HCT116 (cell line): ENCODE data around the gene TJP2. TPM values are rescaled to one million over a fixed set of nuclear protein-coding genes. Genes with fewer than 3 reads are reported as not detected.

Source experiments
- ATAC-seq: fragments of 200-7000 bp; cut with Tn5 transposase; 2 replicates; pipeline ENCODE4 v1.9.1; 2020; ENCODE audit warnings: mild to moderate bottlenecking, moderate library complexity
- BruUV-seq: library from RNA; stranded (reverse); fragments of 400-500 nt; replicated peaks from 2 replicates; lab custom pipeline; 2021; lab: Mats Ljungman, UMichigan
- CTCF ChIA-PET: fragments of 300-600 bp; sonication (Branson Sonifier 250); formaldehyde crosslinking; loops from one replicate; lab custom pipeline; 2021; ENCODE audit warnings: antibody characterized with exemption; lab: Charles Lee
- POLR2A ChIA-PET: fragments of 300-600, 350-600 bp; sonication (Branson Sonifier 250); formaldehyde crosslinking; loops from one replicate; lab custom pipeline; 2021; ENCODE audit warnings: antibody characterized with exemption; lab: Charles Lee
- RAD21 ChIA-PET, 2 experiments: fragments of 300-600 bp; sonication (Branson Sonifier 250); formaldehyde crosslinking; loops; one replicate each; lab custom pipeline; 2023; ENCODE audit warnings: low total read pairs in 2 of 2; ENCODE audit not compliant: uncharacterized antibody in 2 of 2, unreplicated experiment in 2 of 2, low non-redundant PET in 1 of 2; lab: Charles Lee
- DNase-seq: peaks from one replicate; pipeline ENCODE4 v3.0.0-alpha.2; 2010; ENCODE audit warnings: low read depth, low spot score
- H2AFZ ChIP-seq: fragments of 200-600 bp; shearing (Covaris generic), sonication (generic); 2 replicates; pipeline ENCODE4 v1.6.1; 2017; ENCODE audit warnings: low read depth, mixed run types, mixed read lengths, antibody characterized with exemption, low read length; ENCODE audit not compliant: poor library complexity, severe bottlenecking
- H3K27ac ChIP-seq: 2 replicates; pipeline ENCODE4 v1.5.1; 2012; ENCODE audit warnings: low read depth, low read length
- H3K27me3 ChIP-seq: fragments of 200-600 bp; sonication (generic); 2 replicates; pipeline ENCODE4 v1.6.1; 2016; ENCODE audit warnings: mixed run types, low read length, mixed read lengths; ENCODE audit not compliant: insufficient read depth
- H3K36me3 ChIP-seq, 2 experiments: fragments of 200-500 bp in 1 of 2; fragments of 200-600 bp in 1 of 2; sonication (Bioruptor generic) in 1 of 2; sonication (generic) in 1 of 2; 2 replicates each; pipeline versions ENCODE4 v1.5.1 to v1.6.1; 2014 to 2016; ENCODE audit warnings: low read length in 2 of 2, inconsistent platforms in 1 of 2, mixed read lengths in 1 of 2, mixed run types in 1 of 2; ENCODE audit not compliant: insufficient read depth in 2 of 2, control insufficient read depth in 1 of 2
- H3K4me1 ChIP-seq, 2 experiments: fragments of 200-600 bp in 1 of 2; sonication (generic) in 1 of 2; 2 replicates each; pipeline versions ENCODE4 v1.5.1 to v1.6.1; 2012 to 2017; ENCODE audit warnings: low read length in 2 of 2, inconsistent platforms in 1 of 2, mild to moderate bottlenecking in 1 of 2, mixed read lengths in 1 of 2, mixed run types in 1 of 2, moderate library complexity in 1 of 2; ENCODE audit not compliant: insufficient read depth in 2 of 2, control insufficient read depth in 1 of 2
- H3K4me2 ChIP-seq: fragments of 200-600 bp; sonication (generic); 2 replicates; pipeline ENCODE4 v1.6.1; 2017; ENCODE audit warnings: mixed run types, low read length, mixed read lengths
- H3K4me3 ChIP-seq, 2 experiments: fragments of 200-600 bp in 1 of 2; sonication (generic) in 1 of 2; replicated peaks in 1 of 2; 2 replicates each; pipeline ENCODE4 v1.5.1; 2011 to 2016; ENCODE audit warnings: low read length in 2 of 2, control low read depth in 1 of 2, low read depth in 1 of 2, mild to moderate bottlenecking in 1 of 2, mixed read lengths in 1 of 2, mixed run types in 1 of 2
- H3K79me2 ChIP-seq: fragments of 200-600 bp; sonication (generic); 2 replicates; pipeline ENCODE4 v1.6.1; 2017; ENCODE audit warnings: mild to moderate bottlenecking, mixed run types, low read length, moderate library complexity, mixed read lengths; ENCODE audit not compliant: insufficient read depth
- H3K9ac ChIP-seq: fragments of 200-600 bp; sonication (generic); 2 replicates; pipeline ENCODE4 v1.6.1; 2016; ENCODE audit warnings: low read length, mixed read lengths
- H3K9me2 ChIP-seq: fragments of 200-600 bp; sonication (generic), shearing (Covaris generic); 2 replicates; pipeline ENCODE4 v1.6.1; 2017; ENCODE audit warnings: mixed run types, mild to moderate bottlenecking, moderate library complexity; ENCODE audit not compliant: insufficient read depth
- H3K9me3 ChIP-seq, 2 experiments: fragments of 200-500 bp in 1 of 2; fragments of 200-600 bp in 1 of 2; sonication (Bioruptor generic) in 1 of 2; sonication (generic) in 1 of 2; 2 replicates each; pipeline ENCODE4 v1.6.1; 2014 to 2017; ENCODE audit warnings: low read length in 2 of 2, mixed read lengths in 2 of 2, inconsistent platforms in 1 of 2, low read depth in 1 of 2, mild to moderate bottlenecking in 1 of 2, mixed run types in 1 of 2, moderate library complexity in 1 of 2; ENCODE audit not compliant: control insufficient read depth in 1 of 2, insufficient read depth in 1 of 2
- H4K20me1 ChIP-seq: fragments of 200-600 bp; sonication (generic), shearing (Covaris generic); 2 replicates; pipeline ENCODE4 v1.6.1; 2017; ENCODE audit warnings: mixed run types, mild to moderate bottlenecking, moderate library complexity; ENCODE audit not compliant: insufficient read depth
- CEBPB ChIP-seq: IDR thresholded peaks from 2 replicates; pipeline ENCODE4 v1.6.1; 2012; ENCODE audit warnings: low read depth
- CTCF ChIP-seq, 3 experiments: fragments of 200-600 bp in 1 of 3; sonication (generic) in 1 of 3; IDR thresholded peaks in 2 of 3; conservative IDR thresholded peaks in 1 of 3; 2 replicates each; pipeline ENCODE4 v1.5.1; 2012 to 2017; ENCODE audit warnings: low read depth in 2 of 3, low read length in 2 of 3, antibody characterized with exemption in 1 of 3, borderline replicate concordance in 1 of 3, control low read depth in 1 of 3, mild to moderate bottlenecking in 1 of 3, mixed read lengths in 1 of 3, mixed run types in 1 of 3, moderate library complexity in 1 of 3; ENCODE audit not compliant: insufficient read depth in 1 of 3
- EGR1 ChIP-seq: IDR thresholded peaks from 2 replicates; pipeline ENCODE4 v1.6.1; 2012; ENCODE audit warnings: low read depth
- ELF1 ChIP-seq: IDR thresholded peaks from 2 replicates; pipeline ENCODE4 v1.6.1; 2012; ENCODE audit warnings: low read depth, borderline replicate concordance
- EZH2 ChIP-seq: fragments of 200-600 bp; sonication (generic); IDR thresholded peaks from 2 replicates; pipeline ENCODE4 v1.6.1; 2017; ENCODE audit warnings: antibody characterized with exemption, mixed run types
- EZH2phosphoT487 ChIP-seq: fragments of 200-600 bp; IDR thresholded peaks from 2 replicates; pipeline ENCODE4 v1.6.1; 2018; ENCODE audit warnings: antibody characterized with exemption, borderline replicate concordance
- FOSL1 ChIP-seq: IDR thresholded peaks from 2 replicates; pipeline ENCODE4 v1.6.1; 2012; ENCODE audit warnings: low read depth
- JUND ChIP-seq: IDR thresholded peaks from 2 replicates; pipeline ENCODE4 v1.6.1; 2012
- POLR2A ChIP-seq: IDR thresholded peaks from 2 replicates; pipeline ENCODE4 v1.7.0; 2011; ENCODE audit warnings: borderline replicate concordance; ENCODE audit not compliant: insufficient read depth, insufficient read length; ENCODE audit errors: extremely low read depth
- POLR2AphosphoS5 ChIP-seq: IDR thresholded peaks from 2 replicates; pipeline ENCODE4 v1.6.1; 2011; ENCODE audit warnings: mild to moderate bottlenecking, low read depth, low read length, moderate library complexity
- SIN3A ChIP-seq: IDR thresholded peaks from 2 replicates; pipeline ENCODE4 v1.6.1; 2012; ENCODE audit warnings: low read depth
- SP1 ChIP-seq: IDR thresholded peaks from 2 replicates; pipeline ENCODE4 v1.6.1; 2012; ENCODE audit warnings: low read depth
- SRF ChIP-seq: IDR thresholded peaks from 2 replicates; pipeline ENCODE4 v1.6.1; 2012; ENCODE audit warnings: low read depth
- TCF7L2 ChIP-seq: IDR thresholded peaks from 2 replicates; pipeline ENCODE4 v1.7.0; 2011; ENCODE audit warnings: borderline replicate concordance, inconsistent platforms; ENCODE audit not compliant: insufficient read depth, insufficient read length; ENCODE audit errors: extremely low read depth
- YY1 ChIP-seq: IDR thresholded peaks from 2 replicates; pipeline ENCODE4 v1.6.1; 2011; ENCODE audit warnings: low read length, low read depth, moderate library complexity, mild to moderate bottlenecking; ENCODE audit not compliant: insufficient replicate concordance; ENCODE audit errors: extremely low read depth
- ZBTB33 ChIP-seq: IDR thresholded peaks from 2 replicates; pipeline ENCODE4 v1.6.1; 2011; ENCODE audit warnings: mild to moderate bottlenecking, low read length, moderate library complexity; ENCODE audit not compliant: insufficient replicate concordance; ENCODE audit errors: extremely low read depth
- ZFX ChIP-seq: fragments of 450-650 bp; IDR thresholded peaks from 2 replicates; pipeline ENCODE4 v1.6.1; 2017
- ZNF274 ChIP-seq: fragments of 200-500 bp; sonication (Bioruptor generic); IDR thresholded peaks from 2 replicates; pipeline ENCODE4 v1.6.1; 2014; ENCODE audit warnings: mild to moderate bottlenecking, low read depth, low read length, inconsistent platforms
- intact Hi-C: fragments of 100-400 bp; cut with micrococcal nuclease; formaldehyde crosslinking; loops from 2 replicates; pipeline ENCODE4 v1.10.0; 2022
- total RNA-seq: library from RNA; stranded (reverse); gene quantifications from one replicate; pipeline ENCODE4 v1.2.1, GENCODE V29; 2021; ENCODE audit not compliant: unreplicated experiment

Gene TJP2
- total RNA-seq, 1 experiment from 2014 or later = 39.7 TPM

- no peaks in the 10 kb centered on the region for H3K36me3 ChIP-seq
- CTCF ChIA-PET = no interaction called here
- H3K9me3 ChIP-seq = no peaks in the 10 kb centered on the region
- TF ChIP-seq SIN3A = no peak
- TF ChIP-seq EZH2 = no peak
- no peak for TF ChIP-seq FOSL1
- no peak for TF ChIP-seq EGR1
- TF ChIP-seq YY1 = no peak
- no peak for TF ChIP-seq EZH2phosphoT487
- no peak for TF ChIP-seq POLR2A
- TF ChIP-seq SP1 = no peak
- TF ChIP-seq ZFX = no peak
- no peak for TF ChIP-seq JUND
- TF ChIP-seq CTCF (IDR thresholded peaks at IDR 0.05 in 2 of 3, conservative IDR thresholded peaks at IDR 0.05 in 1 of 3; ENCODE audit: borderline replicate concordance in 1 of 3, insufficient read depth in 1 of 3, low read depth in 2 of 3, low read length in 2 of 3) = no peak
- no peak for TF ChIP-seq POLR2AphosphoS5
- no peak for TF ChIP-seq CEBPB
- TF ChIP-seq ZNF274 = no peak
- TF ChIP-seq TCF7L2 = no peak
- no peak for TF ChIP-seq ELF1
- no peak for TF ChIP-seq SRF
- no peak for TF ChIP-seq ZBTB33
- no peak overlapping the region for H3K4me3 ChIP-seq
- no peak overlapping the region for H3K27ac ChIP-seq
- no peaks in the 10 kb centered on the region for H3K79me2 ChIP-seq
- no peak for DNase-seq
- H2AFZ ChIP-seq = no peak overlapping the region
- peaks cover 13 to 26% of the 10 kb centered on the region in 2 experiments for H3K4me1 ChIP-seq
- no peaks in the 10 kb centered on the region for H3K27me3 ChIP-seq
- POLR2A ChIA-PET = no interaction called here
- no peaks in the 10 kb centered on the region for H4K20me1 ChIP-seq
- H3K4me2 ChIP-seq = no peak overlapping the region
- H3K9me2 ChIP-seq = no peaks in the 10 kb centered on the region
- H3K9ac ChIP-seq = no peak overlapping the region
- ATAC-seq = no peak
- intact Hi-C loops = no loop called here
- RAD21 ChIA-PET = no interaction called here
- no TSS peak for BruUV-seq
Observed at GRCh38 chr9:69172895-69173294, 1.2 kb upstream of the TJP2 start.
